Bronchial epithelial cell (primary cell): ENCODE measurements around the gene PCDHGB1. TPM values are rescaled to one million over a fixed set of nuclear protein-coding genes. Genes with fewer than 3 reads are reported as not detected.
"Not testable (repeated sequence)": the region's sequence is repeated elsewhere in the genome, so short reads cannot be mapped to it uniquely, and the experiment has no call there.

ENCODE experiments used
- DNase-seq: peaks from one replicate; pipeline ENCODE4 v3.0.0-alpha.2; 2010; ENCODE audit warnings: low read depth
- FAIRE-seq: peaks from 2 replicates; lab custom pipeline; 2011; peaks lifted over from hg19 to GRCh38; lab: Jason Lieb, UNC
- H3K27me3 ChIP-seq: 2 replicates; pipeline ENCODE4 v1.5.1; 2011; ENCODE audit warnings: low read length; ENCODE audit not compliant: control insufficient read depth, insufficient read depth
- H3K36me3 ChIP-seq: 2 replicates; pipeline ENCODE4 v1.5.1; 2011; ENCODE audit warnings: low read length; ENCODE audit not compliant: control insufficient read depth, insufficient read depth
- H3K4me3 ChIP-seq: 2 replicates; pipeline ENCODE4 v1.5.1; 2011; ENCODE audit warnings: mild to moderate bottlenecking, low read depth, low read length, control low read depth
- CTCF ChIP-seq: IDR thresholded peaks from 2 replicates; pipeline ENCODE4 v1.5.1; 2011; ENCODE audit warnings: mild to moderate bottlenecking, moderate library complexity, low read length, control low read depth, inconsistent platforms; ENCODE audit not compliant: insufficient read depth, severe bottlenecking
- total RNA-seq: library from RNA; depleted of rRNA; stranded (reverse); fragments of >200 nt; gene quantifications from 2 replicates; pipeline ENCODE4 v1.2.1, GENCODE V29; 2014

PCDHGB1 gene
- total RNA-seq, 1 donor from 2014 or later: under 0.01 TPM

DNA sequence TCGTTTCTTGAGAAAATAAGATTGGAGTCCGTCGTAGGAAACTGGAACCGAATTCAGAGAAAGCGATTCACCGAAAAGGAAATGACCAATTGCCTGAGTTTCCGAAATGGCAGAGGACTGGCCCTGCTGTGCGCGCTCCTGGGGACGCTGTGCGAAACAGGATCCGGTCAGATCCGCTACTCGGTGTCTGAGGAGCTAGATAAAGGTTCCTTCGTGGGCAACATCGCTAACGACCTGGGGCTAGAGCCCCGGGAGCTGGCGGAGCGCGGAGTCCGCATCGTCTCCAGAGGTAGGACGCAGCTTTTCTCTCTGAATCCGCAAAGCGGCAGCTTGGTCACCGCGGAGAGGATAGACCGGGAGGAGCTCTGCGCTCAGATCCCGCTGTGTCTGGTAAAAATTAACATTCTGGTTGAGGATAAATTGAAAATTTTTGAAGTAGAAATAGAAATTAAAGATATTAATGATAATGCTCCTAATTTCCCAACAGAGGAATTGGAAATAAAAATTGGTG is 5.9 kb upstream of the PCDHGB1 start:
- H3K36me3 ChIP-seq: no peaks in the 10 kb centered on the region
- FAIRE-seq (no peak), DNase-seq (no peak)
- TF ChIP-seq CTCF: no peak
- H3K27me3 ChIP-seq: no peaks in the 10 kb centered on the region
- peak overlapping the region; percentile 2 for H3K4me3 ChIP-seq

GRCh38 chr5:141345327-141345726 is 4.6 kb upstream of the PCDHGB1 start:
- Histone ChIP-seq H3K36me3 (no peaks in the 10 kb centered on the region), H3K4me3 (no peak overlapping the region), H3K27me3 (no peaks in the 10 kb centered on the region)
- DNase-seq: no peak
- TF ChIP-seq CTCF: no peak
- FAIRE-seq: no peak

DNA sequence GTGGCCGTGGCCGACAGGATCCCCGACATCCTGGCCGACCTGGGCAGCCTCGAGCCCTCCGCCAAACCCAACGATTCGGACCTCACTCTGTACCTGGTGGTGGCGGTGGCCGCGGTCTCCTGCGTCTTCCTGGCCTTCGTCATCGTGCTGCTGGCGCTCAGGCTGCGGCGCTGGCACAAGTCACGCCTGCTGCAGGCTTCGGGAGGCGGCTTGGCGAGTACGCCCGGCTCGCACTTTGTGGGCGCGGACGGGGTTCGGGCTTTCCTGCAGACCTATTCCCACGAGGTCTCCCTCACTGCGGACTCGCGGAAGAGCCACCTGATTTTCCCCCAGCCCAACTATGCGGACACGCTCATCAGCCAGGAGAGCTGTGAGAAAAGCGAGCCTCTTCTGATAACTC is 3.9 kb upstream of the PCDHGB1 start:
- FAIRE-seq: not testable (repeated sequence)

DNA sequence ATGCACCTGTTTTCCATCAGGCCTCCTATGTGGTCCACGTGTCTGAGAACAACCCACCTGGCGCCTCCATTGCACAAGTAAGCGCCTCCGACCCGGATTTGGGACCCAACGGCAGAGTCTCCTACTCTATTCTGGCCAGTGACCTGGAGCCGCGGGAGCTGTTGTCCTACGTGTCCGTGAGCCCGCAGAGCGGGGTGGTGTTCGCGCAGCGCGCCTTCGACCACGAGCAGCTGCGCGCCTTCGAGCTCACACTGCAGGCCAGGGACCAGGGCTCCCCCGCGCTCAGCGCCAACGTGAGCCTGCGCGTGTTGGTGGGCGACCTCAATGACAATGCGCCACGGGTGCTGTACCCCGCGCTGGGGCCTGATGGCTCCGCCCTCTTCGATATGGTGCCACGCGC is 1.7 kb downstream of the PCDHGB1 start:
- FAIRE-seq (no peak), DNase-seq (no peak)
- H3K27me3 ChIP-seq: no peaks in the 10 kb centered on the region
- H3K36me3 ChIP-seq: no peaks in the 10 kb centered on the region
- TF ChIP-seq CTCF: no peak
- no peak overlapping the region for H3K4me3 ChIP-seq

More for the DNA sequence above, 3.9 kb upstream of the PCDHGB1 start:
- not testable (repeated sequence) for DNase-seq, H3K36me3 ChIP-seq, H3K4me3 ChIP-seq, H3K27me3 ChIP-seq

DNA sequence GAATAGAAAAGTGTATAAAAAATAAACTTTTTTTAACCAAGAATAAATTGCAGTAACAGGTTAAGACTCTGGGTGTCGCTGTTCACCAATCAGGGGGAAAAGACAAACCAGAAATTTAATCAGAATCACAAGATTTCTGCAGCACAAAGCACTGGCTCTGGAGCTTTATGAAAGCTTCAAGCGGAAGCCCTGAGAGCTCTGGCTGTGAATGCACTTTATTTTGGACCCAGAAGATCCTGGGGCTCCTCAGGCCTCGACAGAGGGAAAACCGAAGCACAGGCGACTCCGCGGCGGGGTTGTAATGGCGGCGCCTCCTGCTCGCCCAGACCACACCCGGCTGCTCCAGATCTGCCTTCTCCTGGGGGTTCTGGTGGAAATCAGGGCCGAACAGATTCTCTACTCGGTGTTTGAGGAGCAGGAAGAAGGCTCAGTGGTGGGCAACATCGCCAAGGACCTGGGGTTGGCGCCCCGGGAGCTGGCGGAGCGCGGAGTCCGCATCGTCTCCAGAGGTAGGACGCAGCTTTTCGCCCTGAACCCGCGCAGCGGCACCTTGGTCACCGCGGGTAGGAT is 5.1 kb downstream of the PCDHGB1 start, which contains the start of gene PCDHGA4:
TSS of gene PCDHGA4 (plus strand) at position 122 of the 570 bp plus-strand sequence. CDS start at position 209, 87 bp downstream.
- H3K36me3 ChIP-seq: no peaks in the 10 kb centered on the region
- peaks cover 3% of the 10 kb centered on the region for H3K27me3 ChIP-seq
- DNase-seq (no peak), FAIRE-seq (no peak)
- peak; percentile 15 for TF ChIP-seq CTCF
- peak within 1 kb of the TSS; percentile 3 for H3K4me3 ChIP-seq

DNA sequence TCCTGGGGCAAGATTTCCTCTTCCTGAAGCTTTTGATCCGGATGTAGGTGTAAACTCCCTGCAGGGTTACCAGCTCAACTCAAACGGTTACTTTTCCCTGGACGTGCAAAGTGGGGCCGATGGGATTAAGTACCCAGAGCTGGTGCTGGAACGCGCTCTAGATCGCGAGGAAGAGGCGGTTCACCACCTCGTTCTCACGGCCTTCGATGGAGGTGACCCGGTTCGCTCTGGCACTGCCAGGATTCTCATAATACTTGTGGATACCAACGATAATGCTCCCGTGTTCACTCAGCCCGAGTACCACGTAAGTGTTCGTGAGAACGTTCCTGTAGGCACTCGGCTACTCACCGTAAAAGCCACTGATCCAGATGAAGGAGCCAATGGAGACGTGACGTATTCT is 5.7 kb downstream of the PCDHGB1 start:
- no peak for FAIRE-seq
- Histone ChIP-seq H3K4me3 (no peak overlapping the region), H3K36me3 (no peaks in the 10 kb centered on the region), H3K27me3 (peaks cover 5% of the 10 kb centered on the region)
- no peak for DNase-seq
- no peak for TF ChIP-seq CTCF
